HG03460 (cell line): ENCODE data around the gene CTBS.

ENCODE experiments used
- ATAC-seq: cut with Tn5 transposase; IDR thresholded peaks from one replicate; pipeline ENCODE4 v1.9.1; 2021; ENCODE audit not compliant: unreplicated experiment

CTBS gene

DNA sequence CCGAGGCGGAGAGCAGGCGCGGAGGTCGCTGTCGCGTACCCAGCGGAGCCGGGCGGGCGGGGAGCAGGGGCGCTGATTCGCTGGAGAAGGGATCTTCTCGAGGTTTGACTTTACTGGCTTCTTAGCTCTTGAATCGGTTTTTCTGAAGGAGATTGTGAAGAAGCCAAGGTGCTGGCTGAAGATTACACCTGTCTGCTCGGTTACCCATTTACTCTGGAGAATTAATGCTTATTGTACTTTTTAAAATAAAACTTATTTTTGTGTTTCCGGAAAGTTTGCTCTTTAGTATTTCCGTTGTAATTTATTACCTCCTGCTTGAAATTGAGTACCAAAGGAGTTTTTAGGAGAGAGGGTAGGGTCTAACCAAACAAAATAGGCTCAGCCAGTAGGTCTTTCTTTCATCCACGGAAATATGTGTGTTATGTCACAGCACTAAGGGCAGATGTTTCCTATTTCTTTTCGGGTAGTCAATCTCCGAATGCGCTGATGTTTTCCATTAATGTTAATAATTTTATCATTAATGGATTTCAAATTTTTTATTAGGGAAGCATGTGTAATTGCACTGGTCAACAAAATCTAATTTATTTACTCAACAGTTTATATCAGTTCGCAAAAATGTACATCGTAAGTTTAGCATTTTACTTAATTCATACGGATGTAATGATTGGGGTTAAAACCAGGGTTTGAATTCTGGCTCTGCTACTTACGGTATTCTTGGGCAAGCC is 67.3 kb downstream of the CTBS start:
- ATAC-seq: no peak

DNA sequence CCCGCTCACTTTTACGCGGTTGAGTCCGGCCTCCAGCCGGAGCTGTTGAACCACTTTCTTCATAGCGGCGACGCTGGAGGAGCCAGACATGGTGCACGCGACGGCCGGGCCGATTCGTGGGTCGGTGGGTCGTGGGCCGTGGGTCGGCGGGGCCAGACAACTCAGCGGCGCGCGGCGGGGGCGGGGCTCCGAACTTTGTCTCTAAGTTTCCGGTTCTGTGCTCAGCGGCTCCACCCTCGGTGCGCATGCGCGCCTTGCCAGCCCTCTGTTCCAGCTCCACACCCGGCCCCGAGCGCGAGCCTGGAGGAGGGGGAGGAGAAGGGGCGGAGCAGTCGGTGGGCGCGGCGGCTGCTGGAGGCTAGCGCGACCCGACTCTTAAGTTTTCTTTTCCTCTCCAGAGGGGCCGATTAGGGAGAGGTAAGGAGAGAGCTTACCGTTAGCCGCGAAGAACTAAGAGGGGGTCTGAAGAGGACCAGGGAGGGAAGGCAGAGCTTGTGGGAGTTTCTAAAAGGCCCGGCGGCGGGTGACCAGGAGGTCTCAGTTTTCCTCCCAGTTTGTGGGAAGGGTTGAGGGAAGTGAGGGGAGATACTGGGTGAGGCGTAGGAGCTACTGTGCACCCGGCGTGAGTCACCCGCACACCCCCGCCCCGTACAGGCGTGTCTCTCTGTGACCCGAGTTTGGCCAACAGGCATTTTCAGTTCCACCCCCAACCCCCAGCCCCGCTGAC is 68.1 kb downstream of the CTBS start, which contains the start of the genes GNG5 and SPATA1:
GNG5 (minus strand) TSS at position 580 of the 727 bp plus-strand sequence; CDS start at position 90, 490 bp downstream.
SPATA1 (plus strand) TSS at position 385 of the 727 bp plus-strand sequence. CDS start 9,974 bp downstream, outside the sequence.
- ATAC-seq: peak; percentile 81

DNA sequence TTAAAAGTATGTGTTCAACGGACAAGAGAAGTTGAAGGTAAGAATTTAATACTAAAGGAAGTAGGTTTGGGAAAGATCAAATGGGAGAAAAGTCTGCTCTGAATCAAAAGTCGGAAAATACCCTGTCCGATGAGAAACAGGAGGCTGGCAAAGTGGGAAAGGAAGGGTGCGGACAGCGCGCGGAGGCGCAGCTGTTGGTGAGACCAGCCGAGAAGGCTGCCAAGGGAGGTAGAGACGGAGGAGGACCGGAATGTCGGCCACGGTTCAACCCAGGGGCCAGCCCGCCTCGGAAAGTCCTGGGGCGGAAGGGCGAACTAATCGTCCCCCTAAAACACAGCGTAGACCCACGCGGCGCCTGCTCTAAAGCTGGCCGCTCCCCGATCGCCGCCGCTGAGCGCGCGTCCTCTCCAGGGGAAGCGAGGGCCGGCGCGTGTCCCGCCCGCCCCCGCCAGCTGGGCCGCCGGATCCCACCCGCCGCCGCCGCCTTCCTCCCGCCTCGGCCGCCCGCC is 68.7 kb downstream of the CTBS start:
- ATAC-seq: peak; percentile 31

DNA sequence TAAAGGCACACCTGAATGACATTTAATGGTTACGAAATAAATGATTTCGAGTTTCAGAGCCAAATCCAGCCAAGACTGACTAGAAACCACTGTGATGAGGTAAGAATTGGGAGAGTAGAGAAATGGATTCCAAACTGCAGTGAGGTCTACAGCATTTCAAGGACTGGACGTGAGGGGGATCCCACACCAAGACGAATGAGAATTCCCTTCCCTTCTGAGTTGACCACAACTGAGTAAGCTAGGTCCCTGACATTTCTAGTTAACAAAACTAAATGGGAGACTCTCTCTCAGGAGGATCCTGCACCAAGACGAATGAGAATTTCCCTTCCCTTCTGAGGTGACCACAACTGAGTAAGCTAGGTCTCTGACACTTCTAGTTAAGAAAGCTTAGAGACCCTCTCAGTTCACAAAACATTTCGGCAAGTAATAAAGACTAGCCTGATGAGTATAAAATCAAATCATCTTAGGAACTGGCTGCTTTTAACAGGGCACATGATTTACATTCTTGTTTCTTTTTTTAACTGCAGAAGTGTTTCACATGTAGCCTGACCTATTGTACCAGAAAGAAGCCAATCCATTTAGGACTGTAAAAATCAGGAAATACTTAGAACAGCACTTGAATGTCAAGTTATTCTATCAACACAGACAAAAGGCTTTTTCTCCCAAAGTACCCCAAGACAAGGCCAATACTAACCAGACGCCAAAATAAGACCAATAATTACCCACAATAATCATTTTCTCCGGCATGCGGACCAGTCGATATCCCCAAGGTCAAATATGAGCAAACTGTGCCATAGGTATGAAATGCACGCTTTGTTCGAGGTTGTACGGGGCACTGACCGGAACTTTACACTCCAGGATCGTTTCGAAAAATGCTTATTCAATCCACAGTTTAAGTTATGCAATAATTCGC is 69.4 kb downstream of the CTBS start:
- ATAC-seq: no peak

DNA sequence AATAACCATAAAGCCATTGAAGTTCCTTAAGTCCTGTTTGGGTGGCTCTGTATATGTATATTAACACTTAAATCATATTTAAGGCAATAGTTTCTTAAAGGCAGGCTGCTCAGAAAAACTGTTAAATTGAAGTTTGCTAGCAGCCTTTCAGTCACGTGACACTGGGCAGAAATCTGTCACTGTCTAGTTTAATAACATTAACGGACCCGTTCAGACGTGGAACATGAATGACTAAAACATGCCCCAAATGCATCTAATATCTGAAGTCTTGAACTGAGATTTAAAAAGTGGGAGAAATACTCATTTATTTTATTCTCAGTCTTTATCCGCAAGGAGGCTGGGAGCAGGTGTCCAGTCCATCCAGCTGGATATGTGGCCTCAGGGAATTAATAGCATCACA is 71.3 kb downstream of the CTBS start:
- no peak for ATAC-seq
